CD8-positive, alpha-beta memory T cell (primary cell): ENCODE measurements around the gene TXLNG. TPM values are rescaled to one million over a fixed set of nuclear protein-coding genes. Genes with fewer than 3 reads are reported as not detected.

Source experiments
- CTCF ChIA-PET: fragments of 350-600 bp; sonication (Branson Sonifier 250); formaldehyde crosslinking; loops from one replicate; lab custom pipeline; 2021; ENCODE audit warnings: antibody characterized with exemption; lab: Charles Lee
- POLR2A ChIA-PET: fragments of 350-600 bp; sonication (Branson Sonifier 250); formaldehyde crosslinking; loops from one replicate; lab custom pipeline; 2021; ENCODE audit warnings: antibody characterized with exemption; lab: Charles Lee
- DNase-seq, 5 donors: peaks; one replicate each; pipeline versions ENCODE4 v3.0.0 to v3.0.0-alpha.2; 2020 to 2022; ENCODE audit warnings: mixed read lengths in 1 of 5
- H3K27ac ChIP-seq: one replicate; pipeline ENCODE4 v1.7.0; 2013; ENCODE audit warnings: low read depth, mild to moderate bottlenecking, low read length, moderate library complexity
- H3K27me3 ChIP-seq: 2 replicates; pipeline ENCODE4 v1.7.0; 2013; ENCODE audit warnings: low read length, mild to moderate bottlenecking; ENCODE audit not compliant: insufficient read depth, poor library complexity, severe bottlenecking
- H3K36me3 ChIP-seq: 2 replicates; pipeline ENCODE4 v1.7.0; 2013; ENCODE audit warnings: mild to moderate bottlenecking, low read length, moderate library complexity; ENCODE audit not compliant: insufficient read depth
- H3K4me1 ChIP-seq: 2 replicates; pipeline ENCODE4 v1.7.0; 2013; ENCODE audit warnings: mild to moderate bottlenecking, low read length, moderate library complexity; ENCODE audit not compliant: insufficient read depth
- H3K4me3 ChIP-seq: 2 replicates; pipeline ENCODE4 v1.7.0; 2013; ENCODE audit warnings: mild to moderate bottlenecking, low read length
- H3K9me3 ChIP-seq: 2 replicates; pipeline ENCODE4 v1.7.0; 2013; ENCODE audit warnings: mild to moderate bottlenecking, low read length
- H3K27ac Mint-ChIP-seq, 8 donors: one replicate each; pipeline ENCODE4 v1.8.0; 2020 to 2021; ENCODE audit warnings: mixed read lengths in 8 of 8, mild to moderate bottlenecking in 6 of 8, inconsistent platforms in 3 of 8, moderate library complexity in 3 of 8
- H3K27me3 Mint-ChIP-seq, 2 donors: one replicate each; pipeline ENCODE4 v1.8.0; 2020 to 2021; ENCODE audit warnings: mixed read lengths in 2 of 2, mild to moderate bottlenecking in 1 of 2, moderate library complexity in 1 of 2
- H3K36me3 Mint-ChIP-seq, 3 donors: one replicate each; pipeline ENCODE4 v1.8.0; 2020 to 2021; ENCODE audit warnings: mixed read lengths in 3 of 3, inconsistent platforms in 1 of 3, mild to moderate bottlenecking in 1 of 3
- H3K4me1 Mint-ChIP-seq, 3 donors: one replicate each; pipeline ENCODE4 v1.8.0; 2020 to 2021; ENCODE audit warnings: mixed read lengths in 3 of 3, inconsistent platforms in 1 of 3, mild to moderate bottlenecking in 1 of 3
- H3K4me3 Mint-ChIP-seq, 7 donors: one replicate each; pipeline ENCODE4 v1.8.0; 2020 to 2021; ENCODE audit warnings: mixed read lengths in 7 of 7, mild to moderate bottlenecking in 6 of 7, moderate library complexity in 4 of 7, inconsistent platforms in 2 of 7
- H3K9me3 Mint-ChIP-seq, 5 donors: one replicate each; pipeline ENCODE4 v1.8.0; 2020 to 2022; ENCODE audit warnings: mixed read lengths in 5 of 5, mild to moderate bottlenecking in 3 of 5, moderate library complexity in 2 of 5, inconsistent platforms in 1 of 5
- polyA plus RNA-seq: library from polyadenylated mRNA; unstranded; fragments of 300-500 nt; fragmentation: Illumina TruSeq; gene quantifications from one replicate; pipeline ENCODE4 v1.2.3, GENCODE V29; 2021
- total RNA-seq, 2 experiments: library from RNA; stranded (reverse); gene quantifications; one replicate each; pipeline ENCODE4 v1.2.3, GENCODE V29; 2021

TXLNG gene
- total and polyA plus RNA-seq, 3 experiments from 2014 or later, result 18.3 to 23.3 (median 22.4) TPM

GRCh38 chrX:16807976-16808542 lies 21.8 kb downstream of the TXLNG start:
- H3K27ac ChIP-seq, result no peak overlapping the region
- no peak overlapping the region for H3K4me3 Mint-ChIP-seq
- peak overlapping the region in 4 of 8 donors; percentile 1 to 52 (median 18) for H3K27ac Mint-ChIP-seq
- H3K4me1 Mint-ChIP-seq, result peaks cover 32 to 40% (median 37%) of the 10 kb centered on the region in 3 donors
- no peaks in the 10 kb centered on the region for H3K9me3 Mint-ChIP-seq
- ChIA-PET POLR2A (no interaction called here), CTCF (no interaction called here)
- H3K27me3 Mint-ChIP-seq, result no peaks in the 10 kb centered on the region
- no peaks in the 10 kb centered on the region for H3K36me3 ChIP-seq
- no peak overlapping the region for H3K4me3 ChIP-seq
- H3K4me1 ChIP-seq, result no peaks in the 10 kb centered on the region
- no peak for DNase-seq
- peaks cover 3 to 11% (median 6%) of the 10 kb centered on the region in 3 donors for H3K36me3 Mint-ChIP-seq
- no peaks in the 10 kb centered on the region for H3K27me3 ChIP-seq
- no peaks in the 10 kb centered on the region for H3K9me3 ChIP-seq

- H3K27ac ChIP-seq, result no peak overlapping the region
- H3K4me1 ChIP-seq, result no peaks in the 10 kb centered on the region
- Mint-ChIP-seq H3K27ac (no peak overlapping the region), H3K4me1 (peaks cover 6 to 17% (median 13%) of the 10 kb centered on the region in 3 donors), H3K9me3 (no peaks in the 10 kb centered on the region), H3K27me3 (no peaks in the 10 kb centered on the region), H3K36me3 (peaks cover 3 to 35% (median 12%) of the 10 kb centered on the region in 3 donors), H3K4me3 (no peak overlapping the region)
- ChIA-PET CTCF (no interaction called here), POLR2A (no interaction called here)
- DNase-seq, result no peak
- H3K36me3 ChIP-seq, result no peaks in the 10 kb centered on the region
- no peaks in the 10 kb centered on the region for H3K27me3 ChIP-seq
- H3K4me3 ChIP-seq, result no peak overlapping the region
- no peaks in the 10 kb centered on the region for H3K9me3 ChIP-seq
Measured at GRCh38 chrX:16814597-16814996, 28.3 kb downstream of the TXLNG start.

- H3K36me3 ChIP-seq, result no peaks in the 10 kb centered on the region
- no peaks in the 10 kb centered on the region for H3K27me3 ChIP-seq
- POLR2A ChIA-PET, result no interaction called here
- no peak overlapping the region for H3K4me3 Mint-ChIP-seq
- no peaks in the 10 kb centered on the region for H3K9me3 Mint-ChIP-seq
- peak overlapping the region in 3 of 8 donors; percentile 63 to 86 (median 64) for H3K27ac Mint-ChIP-seq
- no peaks in the 10 kb centered on the region for H3K9me3 ChIP-seq
- no peak for DNase-seq
- no peaks in the 10 kb centered on the region for H3K27me3 Mint-ChIP-seq
- no peaks in the 10 kb centered on the region for H3K4me1 ChIP-seq
- H3K4me1 Mint-ChIP-seq, result peaks cover 3 to 12% (median 6%) of the 10 kb centered on the region in 3 donors
- CTCF ChIA-PET, result no interaction called here
- no peak overlapping the region for H3K4me3 ChIP-seq
- no peak overlapping the region for H3K27ac ChIP-seq
- peaks cover 8 to 55% (median 23%) of the 10 kb centered on the region in 3 donors for H3K36me3 Mint-ChIP-seq
Measured at GRCh38 chrX:16819634-16820033, 33.4 kb downstream of the TXLNG start.

- Mint-ChIP-seq H3K4me1 (peaks cover 0 to 3% (median 2%) of the 10 kb centered on the region in 3 donors), H3K36me3 (peaks cover 8 to 51% (median 22%) of the 10 kb centered on the region in 3 donors), H3K27ac (no peak overlapping the region), H3K27me3 (no peaks in the 10 kb centered on the region), H3K9me3 (no peaks in the 10 kb centered on the region), H3K4me3 (no peak overlapping the region)
- no peak for DNase-seq
- Histone ChIP-seq H3K27ac (no peak overlapping the region), H3K27me3 (no peaks in the 10 kb centered on the region), H3K9me3 (no peaks in the 10 kb centered on the region), H3K4me3 (no peak overlapping the region), H3K36me3 (no peaks in the 10 kb centered on the region), H3K4me1 (no peaks in the 10 kb centered on the region)
- ChIA-PET CTCF (no interaction called here), POLR2A (no interaction called here)
Measured at GRCh38 chrX:16822723-16823122, 36.5 kb downstream of the TXLNG start.

GRCh38 chrX:16825264-16826035 lies 39.2 kb downstream of the TXLNG start:
- ChIA-PET CTCF (interaction anchor here (1.0 to 2.6 kb wide), 3 partner anchors 58 to 221 kb away, joined by 4 to 9 read pairs (median 4); no protein-coding TSS in a partner anchor), POLR2A (no interaction called here)
- Histone ChIP-seq H3K9me3 (no peaks in the 10 kb centered on the region), H3K4me3 (no peak overlapping the region), H3K36me3 (peaks cover 9% of the 10 kb centered on the region), H3K4me1 (no peaks in the 10 kb centered on the region), H3K27ac (no peak overlapping the region), H3K27me3 (no peaks in the 10 kb centered on the region)
- Mint-ChIP-seq H3K27me3 (no peaks in the 10 kb centered on the region), H3K9me3 (no peaks in the 10 kb centered on the region), H3K4me1 (peaks cover 0 to 2% (median 0%) of the 10 kb centered on the region in 3 donors), H3K27ac (no peak overlapping the region), H3K36me3 (peaks cover 17 to 44% (median 20%) of the 10 kb centered on the region in 3 donors), H3K4me3 (no peak overlapping the region)
- DNase-seq, result no peak

GRCh38 chrX:16826207-16826606 lies 39.9 kb downstream of the TXLNG start:
- POLR2A ChIA-PET, result no interaction called here
- peaks cover 0 to 2% (median 0%) of the 10 kb centered on the region in 3 donors for H3K4me1 Mint-ChIP-seq

GRCh38 chrX:16827225-16827624 lies 41.0 kb downstream of the TXLNG start:
- Mint-ChIP-seq H3K4me3 (no peak overlapping the region), H3K27me3 (no peaks in the 10 kb centered on the region), H3K36me3 (peaks cover 18 to 47% (median 21%) of the 10 kb centered on the region in 3 donors), H3K27ac (peak overlapping the region in 1 of 8 donors; percentile 48), H3K9me3 (no peaks in the 10 kb centered on the region), H3K4me1 (peaks cover 0 to 2% (median 0%) of the 10 kb centered on the region in 3 donors)
- Histone ChIP-seq H3K27ac (no peak overlapping the region), H3K27me3 (no peaks in the 10 kb centered on the region), H3K4me1 (no peaks in the 10 kb centered on the region), H3K9me3 (no peaks in the 10 kb centered on the region), H3K4me3 (no peak overlapping the region), H3K36me3 (peaks cover 9% of the 10 kb centered on the region)
- CTCF ChIA-PET, result interaction anchor here (2.6 kb wide), 1 partner anchor 64 kb away, joined by 9 read pairs; no protein-coding TSS in a partner anchor
- DNase-seq, result no peak
- POLR2A ChIA-PET, result no interaction called here

More at GRCh38 chrX:16826207-16826606, 39.9 kb downstream of the TXLNG start:
- no peak overlapping the region for H3K4me3 ChIP-seq
- no peaks in the 10 kb centered on the region for H3K9me3 ChIP-seq
- H3K27me3 ChIP-seq, result no peaks in the 10 kb centered on the region
- peak in 2 of 5 donors; percentile 13 to 20 for DNase-seq
- no peak overlapping the region for H3K27ac ChIP-seq
- H3K36me3 ChIP-seq, result peaks cover 9% of the 10 kb centered on the region
- Mint-ChIP-seq H3K27me3 (no peaks in the 10 kb centered on the region), H3K27ac (no peak overlapping the region), H3K36me3 (peaks cover 17 to 42% (median 20%) of the 10 kb centered on the region in 3 donors), H3K4me3 (no peak overlapping the region), H3K9me3 (no peaks in the 10 kb centered on the region)
- CTCF ChIA-PET, result interaction anchor here (1.0 to 2.6 kb wide), 3 partner anchors 57 to 220 kb away, joined by 4 to 9 read pairs (median 4); no protein-coding TSS in a partner anchor
- H3K4me1 ChIP-seq, result no peaks in the 10 kb centered on the region
